Chondrocyte (in vitro differentiated cells): ENCODE data around the gene DNASE1L2. TPM values are rescaled to one million over a fixed set of nuclear protein-coding genes. Genes with fewer than 3 reads are reported as not detected.

Experiments
- DNase-seq: peaks from one replicate; pipeline ENCODE4 v3.0.0; 2021; ENCODE audit warnings: mixed read lengths, low spot score
- H3K27ac Mint-ChIP-seq: one replicate; pipeline ENCODE4 v1.8.0; 2021; ENCODE audit warnings: mild to moderate bottlenecking, moderate library complexity, mixed read lengths; ENCODE audit not compliant: unreplicated experiment
- H3K27me3 Mint-ChIP-seq: 2 replicates; pipeline ENCODE4 v1.8.0; 2021; ENCODE audit warnings: low read depth, mixed read lengths
- H3K36me3 Mint-ChIP-seq: 2 replicates; pipeline ENCODE4 v1.8.0; 2021; ENCODE audit warnings: low read depth, mixed read lengths
- H3K4me1 Mint-ChIP-seq: 2 replicates; pipeline ENCODE4 v1.8.0; 2021; ENCODE audit warnings: low read depth, mild to moderate bottlenecking, mixed read lengths
- H3K4me3 Mint-ChIP-seq: one replicate; pipeline ENCODE4 v1.8.0; 2021; ENCODE audit warnings: mild to moderate bottlenecking, moderate library complexity, mixed read lengths; ENCODE audit not compliant: unreplicated experiment
- H3K9me3 Mint-ChIP-seq: 2 replicates; pipeline ENCODE4 v1.8.0; 2021; ENCODE audit warnings: low read depth, mixed read lengths
- CTCF ChIP-seq: fragments of 200-600 bp; sonication (generic); IDR thresholded peaks from 2 replicates; pipeline ENCODE4 v1.5.0; 2021; ENCODE audit warnings: antibody characterized with exemption, mild to moderate bottlenecking, moderate library complexity
- long read RNA-seq: library from polyadenylated mRNA; stranded (forward); transcript quantifications from one replicate; pipeline ENCODE4 v2.0.0, GENCODE V29; 2021
- total RNA-seq: library from RNA; stranded (reverse); gene quantifications from 3 replicates; pipeline ENCODE4 v1.2.1, GENCODE V29; 2021

Gene DNASE1L2, protein sequence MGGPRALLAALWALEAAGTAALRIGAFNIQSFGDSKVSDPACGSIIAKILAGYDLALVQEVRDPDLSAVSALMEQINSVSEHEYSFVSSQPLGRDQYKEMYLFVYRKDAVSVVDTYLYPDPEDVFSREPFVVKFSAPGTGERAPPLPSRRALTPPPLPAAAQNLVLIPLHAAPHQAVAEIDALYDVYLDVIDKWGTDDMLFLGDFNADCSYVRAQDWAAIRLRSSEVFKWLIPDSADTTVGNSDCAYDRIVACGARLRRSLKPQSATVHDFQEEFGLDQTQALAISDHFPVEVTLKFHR
- total RNA-seq = 0.97 to 1.6 TPM (median 1.2 TPM) in 3 replicates
- long read RNA-seq = 0 reads

GRCh38 chr16:2236337-2237101, at the start of gene DNASE1L2:
Gene DNASE1L2, plus strand, starts transcription at chr16:2236444. Its CDS starts 373 bp downstream, at chr16:2236817.
- no peaks in the 10 kb centered on the region for H3K4me1 Mint-ChIP-seq
- no peaks in the 10 kb centered on the region for H3K27me3 Mint-ChIP-seq
- H3K36me3 Mint-ChIP-seq = peaks cover 7% of the 10 kb centered on the region
- no peak within 1 kb of the TSS for H3K27ac Mint-ChIP-seq
- TF ChIP-seq CTCF = no peak
- no peaks in the 10 kb centered on the region for H3K9me3 Mint-ChIP-seq
- no peak within 1 kb of the TSS for H3K4me3 Mint-ChIP-seq
- DNase-seq = no peak

- no peak overlapping the region for H3K27ac Mint-ChIP-seq
- H3K27me3 Mint-ChIP-seq = no peaks in the 10 kb centered on the region
- no peak overlapping the region for H3K4me3 Mint-ChIP-seq
- peaks cover 2% of the 10 kb centered on the region for H3K36me3 Mint-ChIP-seq
- no peak for TF ChIP-seq CTCF
- DNase-seq = no peak
- no peaks in the 10 kb centered on the region for H3K4me1 Mint-ChIP-seq
- no peaks in the 10 kb centered on the region for H3K9me3 Mint-ChIP-seq
Measured at GRCh38 chr16:2186505-2186904, 49.7 kb upstream of the DNASE1L2 start.

GRCh38 chr16:2187212-2187611, 49.0 kb upstream of the DNASE1L2 start:
- TF ChIP-seq CTCF = no peak
- Mint-ChIP-seq H3K9me3 (no peaks in the 10 kb centered on the region), H3K27me3 (no peaks in the 10 kb centered on the region), H3K36me3 (peaks cover under 1% of the 10 kb centered on the region), H3K27ac (no peak overlapping the region), H3K4me3 (no peak overlapping the region), H3K4me1 (no peaks in the 10 kb centered on the region)
- no peak for DNase-seq

DNA sequence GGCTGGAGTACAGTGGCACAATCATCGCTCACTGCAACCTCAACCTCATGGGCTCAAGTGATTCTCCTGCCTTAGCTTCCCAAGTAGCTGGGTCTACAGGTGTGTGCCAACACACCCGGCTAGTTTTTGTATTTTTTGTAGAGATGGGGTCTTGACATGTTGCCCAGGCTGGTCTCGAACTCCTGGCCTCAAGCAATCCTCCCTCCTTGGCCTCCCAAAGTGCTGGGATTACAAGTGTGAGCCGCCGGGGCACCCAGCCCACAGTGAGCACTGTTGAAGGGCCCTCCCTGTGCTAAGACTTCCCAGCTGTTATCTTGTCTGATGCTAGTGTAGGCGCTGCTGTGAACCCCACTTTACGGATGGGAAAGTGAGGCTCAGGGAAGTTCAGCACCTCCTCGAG, 47.8 kb upstream of the DNASE1L2 start:
- no peak for DNase-seq
- Mint-ChIP-seq H3K27ac (no peak overlapping the region), H3K4me3 (no peak overlapping the region), H3K36me3 (no peaks in the 10 kb centered on the region), H3K27me3 (no peaks in the 10 kb centered on the region), H3K9me3 (no peaks in the 10 kb centered on the region), H3K4me1 (no peaks in the 10 kb centered on the region)
- no peak for TF ChIP-seq CTCF

GRCh38 chr16:2189252-2189893, 46.9 kb upstream of the DNASE1L2 start:
- H3K9me3 Mint-ChIP-seq = no peaks in the 10 kb centered on the region
- no peak for TF ChIP-seq CTCF
- H3K36me3 Mint-ChIP-seq = no peaks in the 10 kb centered on the region
- H3K4me3 Mint-ChIP-seq = no peak overlapping the region
- no peak overlapping the region for H3K27ac Mint-ChIP-seq
- DNase-seq = no peak
- H3K4me1 Mint-ChIP-seq = no peaks in the 10 kb centered on the region
- no peaks in the 10 kb centered on the region for H3K27me3 Mint-ChIP-seq
